HG03139 (cell line): ENCODE results near the gene STH.

Experiments used
- ATAC-seq: cut with Tn5 transposase; IDR thresholded peaks from one replicate; pipeline ENCODE4 v1.9.1; 2021; ENCODE audit not compliant: unreplicated experiment

STH gene

DNA sequence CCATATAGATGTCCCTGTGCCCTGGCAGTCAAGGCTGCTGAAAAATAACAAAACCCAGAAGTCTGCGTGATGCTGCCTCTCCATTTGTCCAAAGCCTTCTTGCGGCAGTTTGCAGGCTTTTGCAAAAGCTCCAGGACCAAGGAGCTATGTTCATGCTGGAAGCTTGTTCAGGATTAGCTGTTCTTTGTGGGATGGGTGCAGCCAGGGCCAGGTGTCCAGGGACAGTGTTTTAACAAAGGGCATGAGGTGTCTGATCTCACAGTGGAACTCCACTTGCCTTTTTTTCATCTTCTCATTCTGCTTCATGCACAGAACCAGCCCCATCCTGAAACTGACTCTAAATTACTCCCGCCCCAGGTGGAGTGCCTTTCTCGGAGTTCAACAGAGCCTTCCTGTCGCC is 31.7 kb upstream of the STH start:
- no peak for ATAC-seq

DNA sequence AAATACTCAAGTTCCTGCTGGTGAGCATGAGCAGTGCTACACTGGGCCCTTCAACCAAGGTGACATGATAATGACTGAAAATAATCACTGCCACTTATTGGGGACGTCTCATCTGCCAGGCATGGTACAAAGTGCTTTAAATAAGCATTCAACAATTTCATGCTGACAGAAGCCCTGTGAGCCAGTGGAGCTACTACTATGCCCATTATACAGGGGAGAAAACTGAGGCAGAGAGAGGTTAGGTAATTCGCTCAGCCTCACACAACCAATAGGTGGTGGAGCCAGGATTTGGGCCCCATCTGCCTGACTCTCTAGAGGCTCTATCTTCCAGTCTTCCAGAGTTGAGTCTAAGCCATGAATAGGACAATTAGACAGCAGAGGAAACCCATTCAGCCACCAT is 30.3 kb upstream of the STH start:
- no peak for ATAC-seq

DNA sequence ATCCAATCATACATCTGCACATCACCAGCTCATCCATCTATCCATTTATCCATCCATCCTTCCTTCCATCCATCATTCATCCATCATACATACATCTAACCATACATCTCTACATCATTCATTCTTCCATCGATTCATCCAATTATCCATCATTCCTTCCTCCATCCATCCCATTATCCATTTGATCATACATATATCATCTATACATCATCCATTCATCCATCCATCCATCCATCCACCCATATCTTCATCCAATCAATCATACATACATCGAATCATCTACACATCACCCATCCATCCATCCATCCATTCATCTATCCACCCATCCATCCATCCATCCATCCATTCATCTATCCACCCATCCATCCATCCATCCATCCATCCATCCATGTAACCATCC is 29.3 kb upstream of the STH start:
- ATAC-seq = no peak

DNA sequence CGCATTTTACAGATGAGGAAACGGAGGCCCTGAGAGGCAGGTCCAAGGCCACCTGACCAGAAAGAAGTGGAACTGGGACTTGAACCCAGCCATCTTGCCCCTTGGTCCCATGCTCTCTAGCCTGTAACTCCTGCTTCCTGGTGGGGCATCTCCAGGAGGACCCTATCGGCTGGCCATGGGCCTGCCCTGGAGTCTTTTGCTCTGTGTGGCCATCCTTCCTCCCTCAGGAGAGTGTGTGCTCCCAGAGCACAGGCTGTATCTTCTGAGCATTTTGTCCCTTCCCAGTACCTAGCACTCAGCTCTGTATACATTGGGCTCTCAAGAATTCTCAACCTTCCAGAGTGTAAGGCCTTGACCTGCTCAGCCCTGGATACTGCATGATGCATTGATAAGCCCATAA is 28.4 kb upstream of the STH start:
- no peak for ATAC-seq

DNA sequence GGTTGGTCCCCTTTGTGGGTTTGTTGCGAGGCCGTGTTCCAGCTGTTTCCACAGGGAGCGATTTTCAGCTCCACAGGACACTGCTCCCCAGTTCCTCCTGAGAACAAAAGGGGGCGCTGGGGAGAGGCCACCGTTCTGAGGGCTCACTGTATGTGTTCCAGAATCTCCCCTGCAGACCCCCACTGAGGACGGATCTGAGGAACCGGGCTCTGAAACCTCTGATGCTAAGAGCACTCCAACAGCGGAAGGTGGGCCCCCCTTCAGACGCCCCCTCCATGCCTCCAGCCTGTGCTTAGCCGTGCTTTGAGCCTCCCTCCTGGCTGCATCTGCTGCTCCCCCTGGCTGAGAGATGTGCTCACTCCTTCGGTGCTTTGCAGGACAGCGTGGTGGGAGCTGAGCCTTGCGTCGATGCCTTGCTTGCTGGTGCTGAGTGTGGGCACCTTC is 27.3 kb upstream of the STH start:
- ATAC-seq = no peak

DNA sequence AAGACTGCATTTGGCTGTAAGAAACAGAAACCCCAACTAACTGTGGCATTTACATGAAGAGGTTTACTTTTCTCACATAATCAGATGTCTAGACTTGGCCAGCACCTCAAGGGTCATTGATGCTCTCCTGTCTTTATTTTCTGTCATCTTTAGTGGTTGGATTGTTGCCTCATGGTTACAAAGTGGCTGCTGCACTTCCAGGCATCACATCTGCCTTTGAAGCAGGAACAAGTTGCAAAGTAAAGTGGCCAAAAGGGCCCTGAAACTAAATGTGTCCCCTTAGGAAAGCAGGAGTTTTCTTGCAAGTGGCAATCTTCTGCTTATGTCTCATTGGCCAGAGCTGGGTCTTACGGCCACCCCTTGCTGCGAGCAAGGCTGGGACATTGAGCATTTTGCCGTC is 26.5 kb upstream of the STH start:
- ATAC-seq = no peak

DNA sequence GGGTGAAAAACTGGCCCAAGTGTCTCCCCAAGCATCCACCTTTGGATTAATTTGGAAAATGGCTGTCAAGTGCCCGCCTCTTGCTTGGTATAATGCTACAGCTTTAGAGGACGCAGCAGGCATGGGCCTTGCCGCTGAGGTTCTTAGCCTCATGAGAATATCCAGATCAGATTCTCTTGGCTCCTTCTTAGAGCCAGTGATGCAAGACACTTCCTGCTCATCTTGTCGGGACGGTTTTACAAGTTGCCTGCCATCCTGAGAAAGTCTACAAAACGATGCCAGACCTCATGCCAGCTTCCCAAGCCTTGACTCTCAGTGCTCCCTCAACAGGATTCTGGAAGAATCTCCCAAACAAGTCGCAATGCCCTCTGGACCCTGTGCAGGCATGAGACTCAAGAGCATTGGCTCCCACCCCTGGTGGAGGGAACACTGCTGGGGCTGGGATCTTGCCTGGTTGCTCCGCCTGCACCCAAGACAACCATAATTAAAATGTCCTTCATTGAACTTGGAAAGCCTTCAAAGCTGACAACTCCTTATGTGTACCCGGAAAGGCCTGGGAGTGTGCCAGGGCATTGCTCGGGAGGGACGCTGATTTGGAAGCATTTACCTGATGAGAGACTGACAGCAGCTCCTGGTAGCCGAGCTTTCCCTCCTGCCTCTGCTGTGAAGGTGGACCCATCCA is 25.8 kb upstream of the STH start:
- ATAC-seq = no peak

DNA sequence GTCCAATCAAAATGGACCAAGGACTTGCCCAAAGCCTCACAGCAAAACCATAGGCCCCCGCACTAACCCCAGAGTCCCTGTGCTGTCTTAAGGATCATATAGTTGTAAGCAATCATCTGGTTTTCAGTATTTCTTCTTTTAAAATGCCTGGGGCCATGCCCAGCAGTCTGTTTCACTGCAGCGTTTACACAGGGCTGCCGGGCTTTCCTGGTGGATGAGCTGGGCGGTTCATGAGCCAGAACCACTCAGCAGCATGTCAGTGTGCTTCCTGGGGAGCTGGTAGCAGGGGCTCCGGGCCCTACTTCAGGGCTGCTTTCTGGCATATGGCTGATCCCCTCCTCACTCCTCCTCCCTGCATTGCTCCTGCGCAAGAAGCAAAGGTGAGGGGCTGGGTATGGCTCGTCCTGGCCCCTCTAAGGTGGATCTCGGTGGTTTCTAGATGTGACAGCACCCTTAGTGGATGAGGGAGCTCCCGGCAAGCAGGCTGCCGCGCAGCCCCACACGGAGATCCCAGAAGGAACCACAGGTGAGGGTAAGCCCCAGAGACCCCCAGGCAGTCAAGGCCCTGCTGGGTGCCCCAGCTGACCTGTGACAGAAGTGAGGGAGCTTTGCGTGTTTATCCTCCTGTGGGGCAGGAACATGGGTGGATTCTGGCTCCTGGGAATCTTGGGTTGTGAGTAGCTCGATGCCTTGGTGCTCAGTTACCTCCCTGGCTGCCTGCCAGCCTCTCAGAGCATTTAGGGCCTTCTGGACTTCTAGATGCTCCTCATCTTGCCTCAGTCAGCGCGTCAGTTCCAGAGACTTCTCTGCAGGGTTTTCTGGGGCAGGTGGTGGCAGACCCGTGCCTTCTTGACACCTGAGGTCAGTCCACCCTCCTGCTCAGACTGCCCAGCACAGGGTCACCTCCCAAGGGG is 24.8 kb upstream of the STH start:
- no peak for ATAC-seq

DNA sequence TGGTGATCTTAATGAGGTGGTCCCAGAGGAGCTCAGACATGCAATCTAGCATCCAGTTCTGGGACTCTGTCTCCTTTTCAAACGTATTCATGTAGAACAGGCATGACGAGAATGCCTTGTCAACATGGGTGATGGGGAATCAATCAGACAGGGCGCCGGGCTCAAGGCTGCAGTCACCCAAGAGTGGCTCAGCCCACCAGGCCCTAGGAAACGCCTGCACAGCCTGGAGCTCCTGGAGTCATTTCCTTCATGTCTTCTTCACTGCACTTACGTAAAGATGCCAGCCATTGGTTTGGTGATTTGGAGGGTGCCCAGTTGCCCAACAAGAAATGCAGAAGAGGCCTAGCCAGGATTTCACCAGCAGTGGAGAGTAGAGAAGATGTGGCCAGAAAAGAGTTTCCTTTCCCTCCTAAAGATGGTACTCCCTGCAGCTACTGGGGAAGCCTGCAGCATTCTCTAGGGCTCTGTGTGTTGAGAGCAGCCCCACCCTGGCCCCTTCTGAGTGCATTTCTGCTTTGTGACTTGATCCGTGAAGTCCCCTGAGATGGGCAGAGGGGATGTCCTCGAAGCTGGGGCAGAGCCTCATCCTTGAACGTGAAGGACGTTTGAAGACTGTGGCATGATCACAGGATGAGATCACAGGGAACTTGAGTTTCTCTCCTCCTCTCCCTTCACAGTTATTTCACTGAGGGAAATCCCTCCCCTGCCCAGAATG is 24.0 kb upstream of the STH start:
- ATAC-seq = no peak

DNA sequence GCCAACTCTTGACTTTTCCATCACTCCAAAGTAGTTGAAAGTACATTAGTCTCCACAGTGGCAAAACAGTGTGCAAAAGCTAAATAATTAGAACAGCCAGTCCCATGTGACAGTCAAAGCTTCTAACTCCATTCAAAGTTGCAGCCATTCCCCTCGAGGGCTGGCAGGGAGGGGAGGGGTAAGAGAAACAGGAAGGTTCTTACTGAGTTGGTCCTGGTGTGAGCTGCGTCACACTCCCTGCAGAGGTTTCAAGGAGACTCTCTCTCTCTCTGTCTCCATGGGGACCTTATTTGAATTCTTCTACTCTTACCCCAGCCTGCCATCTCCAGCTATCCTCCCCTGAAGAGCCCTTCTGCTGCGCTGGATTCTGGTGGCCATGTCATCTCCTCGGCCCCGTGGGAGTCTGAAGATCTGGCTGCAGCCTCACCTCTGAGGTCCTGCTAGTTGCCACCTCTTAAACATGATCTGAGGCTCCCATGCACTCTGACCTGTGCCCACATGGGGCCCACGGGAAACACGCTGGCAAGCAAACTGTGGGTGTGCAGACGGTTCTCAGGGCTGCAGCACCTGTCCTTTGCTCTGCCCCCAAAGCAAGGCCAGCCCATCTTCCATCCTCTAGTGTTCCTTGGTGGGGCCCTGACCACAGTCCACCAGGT is 23.3 kb upstream of the STH start:
- ATAC-seq = no peak

DNA sequence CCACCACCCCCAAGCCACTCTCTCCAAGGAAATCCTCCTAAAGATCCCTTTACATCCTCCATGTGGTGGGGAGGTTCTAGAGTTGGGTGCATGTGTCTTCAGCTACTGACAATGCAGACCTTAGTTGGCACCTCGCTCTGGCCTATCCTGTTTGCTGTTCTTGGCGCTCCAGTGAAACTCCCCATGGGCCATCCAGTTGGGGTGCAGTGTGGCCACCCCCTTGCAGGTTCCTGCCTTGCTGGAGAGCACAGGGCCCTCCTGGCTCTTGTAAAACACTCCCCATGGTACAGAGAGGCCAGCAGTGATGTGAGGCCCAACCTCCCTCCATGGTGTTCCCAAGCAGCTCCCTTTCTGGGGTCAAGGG is 22.7 kb upstream of the STH start:
- ATAC-seq = no peak

DNA sequence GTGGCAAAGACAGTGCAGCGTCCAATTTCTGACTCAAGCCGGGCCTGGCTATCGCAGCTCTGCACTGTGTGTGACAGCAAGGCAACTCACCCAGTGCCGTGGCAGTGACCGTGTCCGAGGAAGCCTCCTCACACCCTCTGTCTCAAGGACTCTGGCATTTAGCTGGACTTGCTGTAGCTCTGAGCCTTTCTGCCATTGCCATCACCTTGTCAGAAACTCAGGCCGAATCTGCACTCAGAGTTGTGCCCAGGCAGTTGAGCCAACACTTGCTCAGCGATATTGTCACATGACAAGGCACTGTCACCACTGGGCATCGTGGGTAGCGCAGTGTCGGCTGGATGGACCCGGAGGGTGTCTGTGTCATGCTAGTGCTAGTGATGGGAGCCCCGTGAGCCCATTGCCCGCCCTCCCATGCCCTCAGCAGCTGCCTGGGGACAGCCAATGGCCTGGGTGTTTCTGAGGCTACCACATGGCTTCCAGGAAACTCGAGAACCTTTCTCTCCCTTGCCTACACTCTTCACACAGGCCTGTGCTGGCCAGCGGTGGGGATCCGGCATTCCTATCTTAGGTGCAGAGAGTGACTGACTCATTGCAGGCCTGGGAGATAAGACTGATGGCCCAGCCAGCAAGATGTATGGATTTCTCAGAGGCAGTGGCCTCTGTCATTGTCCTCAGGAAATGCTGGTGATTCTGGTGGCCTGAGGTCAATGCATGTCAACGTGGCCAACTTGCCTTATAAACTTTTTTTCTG is 22.1 kb upstream of the STH start:
- ATAC-seq = no peak

DNA sequence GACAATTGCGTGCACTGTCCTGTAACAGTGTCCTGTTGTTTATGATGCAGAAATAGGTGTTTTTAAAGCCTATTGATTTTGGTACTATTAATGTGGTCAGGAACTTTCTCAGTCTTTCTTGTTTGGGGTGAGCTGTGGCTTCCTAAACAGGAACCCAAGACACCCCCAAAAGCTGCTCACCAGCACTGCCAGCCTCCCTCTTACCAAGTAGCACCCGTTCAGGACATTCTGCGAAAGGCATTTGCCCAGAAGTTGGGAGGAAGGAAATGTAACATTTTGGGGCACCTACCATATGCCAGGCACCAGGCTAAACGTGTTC is 21.6 kb upstream of the STH start:
- no peak for ATAC-seq

DNA sequence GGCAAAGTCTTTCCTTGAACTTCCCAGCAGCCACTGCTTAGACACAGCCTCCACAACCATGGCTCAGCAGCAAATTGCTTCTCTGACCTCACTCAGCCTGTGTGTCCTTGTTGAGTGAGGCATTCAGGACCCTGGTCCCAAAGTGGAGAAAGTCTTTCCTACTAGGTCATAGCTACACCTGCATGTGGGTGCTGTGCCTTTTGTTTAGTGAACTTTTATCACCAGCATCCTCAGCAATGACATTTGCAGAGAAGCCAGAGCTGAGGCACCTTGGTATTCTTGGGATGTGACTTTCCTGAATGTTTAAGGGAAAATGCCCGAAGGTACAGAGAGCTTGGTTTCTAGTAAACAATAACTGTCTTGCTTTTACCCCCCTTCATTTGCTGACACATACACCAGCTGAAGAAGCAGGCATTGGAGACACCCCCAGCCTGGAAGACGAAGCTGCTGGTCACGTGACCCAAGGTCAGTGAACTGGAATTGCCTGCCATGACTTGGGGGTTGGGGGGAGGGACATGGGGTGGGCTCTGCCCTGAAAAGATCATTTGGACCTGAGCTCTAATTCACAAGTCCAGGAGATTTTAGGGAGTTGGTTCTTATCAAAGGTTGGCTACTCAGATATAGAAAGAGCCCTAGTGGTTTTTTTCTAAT is 20.9 kb upstream of the STH start:
- ATAC-seq = no peak

DNA sequence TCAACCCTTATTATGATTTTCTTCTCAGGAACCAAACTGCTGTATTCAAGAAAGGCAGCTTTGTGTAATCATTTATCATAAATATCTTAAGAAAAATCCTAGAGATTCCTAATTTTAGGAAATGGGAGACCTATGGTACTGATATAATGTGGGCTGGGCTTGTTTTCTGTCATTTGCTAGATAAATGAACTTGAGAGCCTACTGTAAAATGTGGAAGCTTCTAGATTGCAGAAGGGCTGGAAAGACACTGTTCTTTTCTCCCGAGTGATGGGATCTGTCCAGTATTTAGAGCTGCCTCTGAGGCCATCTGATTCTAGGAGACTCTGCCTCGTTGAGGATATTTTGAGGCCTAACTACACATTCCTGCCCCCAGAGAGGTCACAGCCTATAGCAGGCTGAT is 19.9 kb upstream of the STH start:
- no peak for ATAC-seq

DNA sequence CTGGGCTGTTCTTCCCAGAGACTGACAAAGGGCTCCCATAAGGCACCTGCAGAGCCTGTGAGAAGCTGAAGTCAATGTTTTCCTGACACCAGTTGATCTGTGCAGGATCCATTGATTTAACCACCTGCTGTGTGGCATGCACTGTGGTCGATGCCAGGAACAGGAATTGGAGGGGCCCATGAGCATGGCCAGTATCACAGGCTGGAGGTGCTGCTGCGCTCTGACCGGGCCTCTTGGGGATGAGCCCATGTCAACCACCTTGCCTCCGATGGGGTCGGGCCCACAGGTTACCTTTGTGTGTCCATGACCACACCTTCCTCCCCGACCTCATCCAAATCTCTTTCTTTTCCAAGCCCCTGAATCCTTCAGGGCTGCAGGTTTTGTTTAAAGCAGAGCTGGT is 18.2 kb upstream of the STH start:
- no peak for ATAC-seq

DNA sequence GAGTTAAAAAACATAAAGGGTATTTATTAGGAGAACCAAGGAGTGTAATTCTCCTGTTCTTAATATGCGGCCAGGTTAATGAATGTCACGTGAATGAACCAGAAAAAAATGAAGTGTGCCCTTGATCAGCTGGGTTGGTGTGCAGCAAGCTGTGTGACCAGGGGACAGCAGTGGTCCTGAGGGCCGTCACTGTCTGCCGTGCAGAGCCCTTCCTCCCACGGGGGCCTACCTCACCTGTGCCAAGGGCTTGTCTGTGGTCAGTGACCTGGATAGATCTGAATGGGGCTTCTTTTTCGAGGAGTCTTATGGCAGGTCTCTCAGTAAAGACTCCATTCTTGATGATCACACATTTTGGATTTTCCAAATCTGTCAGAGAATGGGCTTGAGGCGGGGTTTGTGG is 17.7 kb upstream of the STH start:
- no peak for ATAC-seq

DNA sequence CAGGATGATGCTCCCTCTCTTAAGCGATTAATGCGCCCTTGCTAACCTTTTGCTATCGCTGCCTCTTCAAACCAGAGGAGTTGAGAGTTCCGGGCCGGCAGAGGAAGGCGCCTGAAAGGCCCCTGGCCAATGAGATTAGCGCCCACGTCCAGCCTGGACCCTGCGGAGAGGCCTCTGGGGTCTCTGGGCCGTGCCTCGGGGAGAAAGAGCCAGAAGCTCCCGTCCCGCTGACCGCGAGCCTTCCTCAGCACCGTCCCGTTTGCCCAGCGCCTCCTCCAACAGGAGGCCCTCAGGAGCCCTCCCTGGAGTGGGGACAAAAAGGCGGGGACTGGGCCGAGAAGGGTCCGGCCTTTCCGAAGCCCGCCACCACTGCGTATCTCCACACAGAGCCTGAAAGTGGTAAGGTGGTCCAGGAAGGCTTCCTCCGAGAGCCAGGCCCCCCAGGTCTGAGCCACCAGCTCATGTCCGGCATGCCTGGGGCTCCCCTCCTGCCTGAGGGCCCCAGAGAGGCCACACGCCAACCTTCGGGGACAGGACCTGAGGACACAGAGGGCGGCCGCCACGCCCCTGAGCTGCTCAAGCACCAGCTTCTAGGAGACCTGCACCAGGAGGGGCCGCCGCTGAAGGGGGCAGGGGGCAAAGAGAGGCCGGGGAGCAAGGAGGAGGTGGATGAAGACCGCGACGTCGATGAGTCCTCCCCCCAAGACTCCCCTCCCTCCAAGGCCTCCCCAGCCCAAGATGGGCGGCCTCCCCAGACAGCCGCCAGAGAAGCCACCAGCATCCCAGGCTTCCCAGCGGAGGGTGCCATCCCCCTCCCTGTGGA is 16.0 kb upstream of the STH start:
- no peak for ATAC-seq

DNA sequence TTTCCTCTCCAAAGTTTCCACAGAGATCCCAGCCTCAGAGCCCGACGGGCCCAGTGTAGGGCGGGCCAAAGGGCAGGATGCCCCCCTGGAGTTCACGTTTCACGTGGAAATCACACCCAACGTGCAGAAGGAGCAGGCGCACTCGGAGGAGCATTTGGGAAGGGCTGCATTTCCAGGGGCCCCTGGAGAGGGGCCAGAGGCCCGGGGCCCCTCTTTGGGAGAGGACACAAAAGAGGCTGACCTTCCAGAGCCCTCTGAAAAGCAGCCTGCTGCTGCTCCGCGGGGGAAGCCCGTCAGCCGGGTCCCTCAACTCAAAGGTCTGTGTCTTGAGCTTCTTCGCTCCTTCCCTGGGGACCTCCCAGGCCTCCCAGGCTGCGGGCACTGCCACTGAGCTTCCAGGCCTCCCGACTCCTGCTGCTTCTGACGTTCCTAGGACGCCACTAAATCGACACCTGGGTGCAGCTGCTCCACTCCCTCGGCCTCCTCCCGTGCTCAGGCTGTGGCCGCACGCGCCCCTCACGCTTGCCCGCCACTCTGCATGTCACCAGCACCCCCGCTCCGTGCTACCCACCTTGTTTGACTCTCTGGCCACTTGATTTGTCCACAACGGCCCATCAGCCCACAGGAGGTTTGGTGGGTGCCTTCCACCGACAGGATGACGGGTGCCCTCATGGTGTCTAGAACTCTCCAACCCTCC is 15.3 kb upstream of the STH start:
- ATAC-seq = no peak
